Prostate gland (tissue), 2 donors: ENCODE measurements around the gene TAF4. TPM values are rescaled to one million over a fixed set of nuclear protein-coding genes. Genes with fewer than 3 reads are reported as not detected.

ENCODE experiments used
- DNase-seq: peaks from one replicate; pipeline ENCODE4 v3.0.0-alpha.2; 2019; ENCODE audit warnings: low spot score
- H3K27ac ChIP-seq, 2 donors: fragments of 200-600 bp; sonication (generic); 2 replicates each; pipeline ENCODE4 v1.5.1; 2017 to 2019
- H3K27me3 ChIP-seq: fragments of 200-600 bp; sonication (generic); replicated peaks from 2 replicates; pipeline ENCODE4 v1.5.1; 2019; ENCODE audit not compliant: insufficient read depth
- H3K36me3 ChIP-seq, 2 donors: fragments of 200-600 bp; sonication (generic); 1 replicate in 1 of 2; 2 replicates in 1 of 2; pipeline versions ENCODE4 v1.5.1 to v1.8.1; 2017 to 2019
- H3K4me1 ChIP-seq: fragments of 200-600 bp; sonication (generic); replicated peaks from 2 replicates; pipeline ENCODE4 v1.5.1; 2019
- H3K4me3 ChIP-seq, 2 donors: fragments of 200-600 bp; sonication (generic); 2 replicates each; pipeline ENCODE4 v1.5.1; 2017 to 2019
- H3K9me3 ChIP-seq: fragments of 200-600 bp; sonication (generic); 2 replicates; pipeline ENCODE4 v1.5.1; 2017
- POLR2A ChIP-seq: fragments of 450-650 bp; IDR thresholded peaks from one replicate; pipeline ENCODE4 v1.6.1; 2016; ENCODE audit warnings: antibody characterized with exemption, mild to moderate bottlenecking
- POLR2AphosphoS5 ChIP-seq: sonication (generic); formaldehyde crosslinking; IDR thresholded peaks from one replicate; pipeline ENCODE4 v1.6.1; 2017; ENCODE audit warnings: antibody characterized with exemption
- WGBS: methylation state at CpG from one replicate; pipeline ENCODE4 v1.1.5; 2018; 5-methylcytosine and 5-hydroxymethylcytosine counted together
- intact Hi-C: fragments of 100-400 bp; cut with DNase I; formaldehyde crosslinking; loops from one replicate; pipeline ENCODE4 v1.14.2; 2022
- total RNA-seq, 2 donors: library from RNA; depleted of rRNA; stranded (reverse); fragments of >200 nt; gene quantifications; one replicate each; pipeline ENCODE4 v1.1.0, GENCODE V29; 2016
- TF ChIP-seq, protein P1 (sequence below), 4 experiments: fragments of 200-600 bp in 2 of 4; fragments of 450-650 bp in 2 of 4; sonication (generic) in 2 of 4; IDR thresholded peaks; 1 replicate in 3 of 4; 2 replicates in 1 of 4; pipeline ENCODE4 v1.5.1; 2016 to 2019; ENCODE audit warnings: antibody characterized with exemption in 4 of 4, mild to moderate bottlenecking in 2 of 4, moderate library complexity in 2 of 4

The TAF4 gene
- total RNA-seq, 2 donors from 2014 or later: 19.9 to 57.1 TPM

DNA sequence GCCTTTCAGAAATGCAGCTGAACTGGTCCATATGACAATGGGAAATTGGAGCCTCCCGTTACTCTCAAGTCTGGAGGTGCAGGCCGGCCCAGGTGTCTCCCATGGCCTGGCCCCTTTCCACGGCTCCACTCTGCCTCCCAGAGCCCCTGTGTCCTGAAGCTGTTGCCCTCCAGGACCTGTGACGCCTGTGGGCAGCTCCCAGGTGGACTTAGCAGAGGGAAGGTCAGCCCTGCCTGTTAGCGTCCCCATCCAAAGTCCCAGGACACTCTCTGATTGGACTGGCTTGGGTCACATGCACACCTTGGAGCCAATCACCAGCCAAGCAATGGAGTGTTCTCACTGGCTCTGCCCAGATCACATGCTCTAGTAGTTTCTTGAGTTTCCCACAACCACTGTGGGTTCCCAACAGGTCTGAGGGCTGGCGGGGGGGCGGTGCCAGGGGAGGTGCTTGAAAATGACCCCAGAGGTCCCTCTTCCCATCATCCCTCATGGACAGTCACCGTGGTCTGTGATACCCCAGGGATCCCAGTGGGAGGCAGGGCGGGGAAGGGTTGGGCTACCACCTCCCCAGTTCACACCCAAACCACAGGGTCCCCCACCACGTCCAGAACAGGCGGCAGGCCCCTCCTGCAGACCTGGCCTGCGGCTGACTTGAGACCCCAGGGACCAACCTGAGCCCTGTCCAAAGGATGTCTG, 135.6 kb downstream of the TAF4 start:
- 85% methylated on average over 12 of the region's 12 CpGs for WGBS
- H3K27ac ChIP-seq: no peak overlapping the region
- TF ChIP-seq, protein P1, sequence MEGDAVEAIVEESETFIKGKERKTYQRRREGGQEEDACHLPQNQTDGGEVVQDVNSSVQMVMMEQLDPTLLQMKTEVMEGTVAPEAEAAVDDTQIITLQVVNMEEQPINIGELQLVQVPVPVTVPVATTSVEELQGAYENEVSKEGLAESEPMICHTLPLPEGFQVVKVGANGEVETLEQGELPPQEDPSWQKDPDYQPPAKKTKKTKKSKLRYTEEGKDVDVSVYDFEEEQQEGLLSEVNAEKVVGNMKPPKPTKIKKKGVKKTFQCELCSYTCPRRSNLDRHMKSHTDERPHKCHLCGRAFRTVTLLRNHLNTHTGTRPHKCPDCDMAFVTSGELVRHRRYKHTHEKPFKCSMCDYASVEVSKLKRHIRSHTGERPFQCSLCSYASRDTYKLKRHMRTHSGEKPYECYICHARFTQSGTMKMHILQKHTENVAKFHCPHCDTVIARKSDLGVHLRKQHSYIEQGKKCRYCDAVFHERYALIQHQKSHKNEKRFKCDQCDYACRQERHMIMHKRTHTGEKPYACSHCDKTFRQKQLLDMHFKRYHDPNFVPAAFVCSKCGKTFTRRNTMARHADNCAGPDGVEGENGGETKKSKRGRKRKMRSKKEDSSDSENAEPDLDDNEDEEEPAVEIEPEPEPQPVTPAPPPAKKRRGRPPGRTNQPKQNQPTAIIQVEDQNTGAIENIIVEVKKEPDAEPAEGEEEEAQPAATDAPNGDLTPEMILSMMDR (IDR thresholded peaks at IDR 0.05): no peak
- TF ChIP-seq POLR2A (no peak), POLR2AphosphoS5 (no peak)
- no peaks in the 10 kb centered on the region for H3K36me3 ChIP-seq
- no peak overlapping the region for H3K4me3 ChIP-seq
- intact Hi-C loops: no loop called here
- H3K4me1 ChIP-seq: no peaks in the 10 kb centered on the region
- DNase-seq: no peak
- peaks cover under 1% of the 10 kb centered on the region for H3K27me3 ChIP-seq
- no peaks in the 10 kb centered on the region for H3K9me3 ChIP-seq

DNA sequence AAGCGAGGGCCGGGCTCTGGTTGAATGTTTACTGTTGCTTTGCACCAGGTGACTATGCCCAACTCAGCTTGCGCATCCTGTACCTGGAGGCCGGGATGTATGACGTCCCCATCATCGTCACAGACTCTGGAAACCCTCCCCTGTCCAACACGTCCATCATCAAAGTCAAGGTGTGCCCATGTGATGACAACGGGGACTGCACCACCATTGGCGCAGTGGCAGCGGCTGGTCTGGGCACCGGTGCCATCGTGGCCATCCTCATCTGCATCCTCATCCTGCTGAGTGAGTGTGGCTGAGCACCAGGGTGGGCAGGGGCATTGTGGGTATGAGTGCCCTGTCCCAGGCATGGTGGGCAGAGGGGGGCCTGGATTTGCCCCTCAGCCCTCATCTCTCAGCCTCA, 136.1 kb downstream of the TAF4 start:
- 95% methylated on average over 12 of the region's 12 CpGs for WGBS
- H3K36me3 ChIP-seq: no peaks in the 10 kb centered on the region
- H3K9me3 ChIP-seq: no peaks in the 10 kb centered on the region
- no peak overlapping the region for H3K27ac ChIP-seq
- TF ChIP-seq POLR2A (no peak), POLR2AphosphoS5 (no peak)
- TF ChIP-seq, protein P1 (IDR thresholded peaks at IDR 0.05): no peak
- H3K27me3 ChIP-seq: peaks cover 3% of the 10 kb centered on the region
- DNase-seq: no peak
- no peak overlapping the region for H3K4me3 ChIP-seq
- intact Hi-C loops: no loop called here
- H3K4me1 ChIP-seq: no peaks in the 10 kb centered on the region

DNA sequence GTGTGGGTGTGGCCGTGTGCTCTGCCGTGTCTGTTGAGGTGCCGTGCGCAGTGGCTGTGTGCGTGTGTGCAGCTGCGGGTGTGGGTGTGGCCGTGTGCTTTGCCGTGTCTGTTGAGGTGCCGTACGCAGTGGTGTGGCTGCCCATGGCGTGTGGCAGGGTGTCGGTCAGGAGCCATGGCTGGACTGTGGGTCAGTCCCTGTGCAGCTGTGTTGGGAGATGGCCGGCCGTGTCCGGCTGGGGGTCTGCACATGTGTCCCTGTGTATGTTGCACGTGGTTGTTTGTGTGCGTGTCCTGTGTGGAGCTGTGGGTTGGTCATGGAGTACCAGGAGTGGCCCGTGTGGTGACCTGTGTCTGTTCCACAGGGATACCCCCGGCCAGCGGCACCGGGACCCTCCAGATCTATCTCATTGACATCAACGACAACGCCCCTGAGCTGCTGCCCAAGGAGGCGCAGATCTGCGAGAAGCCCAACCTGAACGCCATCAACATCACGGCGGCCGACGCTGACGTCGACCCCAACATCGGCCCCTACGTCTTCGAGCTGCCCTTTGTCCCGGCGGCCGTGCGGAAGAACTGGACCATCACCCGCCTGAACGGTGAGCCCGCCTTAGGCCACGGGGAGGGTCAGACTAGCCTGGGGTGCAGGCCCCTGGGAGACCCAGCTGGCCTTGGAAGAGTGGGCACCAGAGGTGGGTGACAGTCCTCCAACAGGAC, 137.7 kb downstream of the TAF4 start:
- Histone ChIP-seq H3K4me3 (no peak overlapping the region), H3K27ac (no peak overlapping the region), H3K27me3 (peaks cover 3% of the 10 kb centered on the region), H3K36me3 (no peaks in the 10 kb centered on the region), H3K9me3 (no peaks in the 10 kb centered on the region), H3K4me1 (no peaks in the 10 kb centered on the region)
- TF ChIP-seq POLR2AphosphoS5: no peak
- TF ChIP-seq, protein P1 (IDR thresholded peaks at IDR 0.05): no peak
- TF ChIP-seq POLR2A: no peak
- WGBS: 92% methylated on average over 43 of the region's 43 CpGs
- intact Hi-C loops: no loop called here
- DNase-seq: no peak

DNA sequence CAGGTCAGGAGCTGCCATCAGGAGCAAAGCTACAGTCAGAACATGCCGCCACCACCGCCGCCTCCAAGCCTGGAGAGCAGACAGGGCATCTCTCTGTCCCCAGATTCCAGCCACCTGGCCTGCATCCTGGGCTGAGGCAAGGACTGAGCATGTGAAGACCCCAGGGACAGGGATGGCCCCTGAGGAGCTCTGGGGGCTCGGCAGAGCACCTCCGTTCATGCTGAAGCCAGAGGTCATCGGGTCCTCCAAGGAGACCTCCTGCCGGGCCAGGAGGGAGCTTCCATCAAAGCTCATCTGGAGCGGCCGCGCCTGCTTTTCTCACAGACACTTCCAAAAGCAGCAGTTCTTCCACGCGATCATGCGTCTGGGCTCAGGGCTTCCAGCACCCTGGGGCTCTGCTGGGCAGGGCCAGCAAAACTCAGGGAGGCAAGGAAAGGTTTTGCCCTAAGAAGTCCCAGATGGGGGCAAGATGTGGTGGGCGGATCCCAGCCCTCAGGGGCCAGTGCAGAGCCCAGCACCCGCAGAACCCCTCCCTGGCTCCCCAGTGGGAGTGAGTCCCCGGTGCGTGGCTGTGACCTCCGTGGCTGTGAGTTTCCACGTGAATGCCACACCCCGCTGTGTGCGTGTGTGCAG, 138.4 kb downstream of the TAF4 start:
- no peak overlapping the region for H3K4me3 ChIP-seq
- 83% methylated on average over 21 of the region's 21 CpGs for WGBS
- intact Hi-C loops: no loop called here
- H3K36me3 ChIP-seq: no peaks in the 10 kb centered on the region
- H3K4me1 ChIP-seq: no peaks in the 10 kb centered on the region
- TF ChIP-seq, protein P1 (IDR thresholded peaks at IDR 0.05): no peak
- TF ChIP-seq POLR2A: no peak
- DNase-seq: no peak
- H3K27me3 ChIP-seq: peaks cover 3% of the 10 kb centered on the region
- no peak overlapping the region for H3K27ac ChIP-seq
- H3K9me3 ChIP-seq: no peaks in the 10 kb centered on the region
